Measurements from ENCODE around the gene TEX101.

The TEX101 gene

DNA sequence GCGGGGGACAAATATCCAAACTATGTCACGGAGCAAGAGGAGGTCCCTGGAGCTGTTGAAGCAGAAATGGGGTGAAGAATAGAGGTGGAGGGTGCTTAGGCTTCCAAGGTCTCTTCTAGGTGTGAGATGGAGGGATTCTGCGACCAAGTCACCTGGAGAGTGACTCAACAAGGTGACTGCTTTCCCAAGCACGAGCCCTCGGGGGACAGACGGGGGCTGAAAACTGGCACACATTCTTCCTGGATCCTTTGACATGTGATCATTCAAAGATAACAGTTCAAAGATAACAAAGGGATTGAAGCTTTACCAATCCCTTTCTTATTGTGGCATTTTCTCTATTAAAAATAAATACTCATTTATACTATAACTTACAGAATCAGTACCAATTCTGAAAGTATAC is 2.2 kb upstream of the TEX101 start:
- Histone ChIP-seq H3K27ac (ENCODE audit: extremely low read depth, low read depth, low read length) (no peak overlapping the region), H3K36me3 (ENCODE audit: control insufficient read depth in 2 of 2, insufficient read depth in 1 of 2, low read length in 2 of 2) (no peaks in the 10 kb centered on the region; a peak in 1 of 3 replicates), H3K4me3 (ENCODE audit: low read depth, low read length) (no peak overlapping the region), H3K4me1 (ENCODE audit: control insufficient read depth, insufficient read depth, low read length) (no peaks in the 10 kb centered on the region), H3K9me3 (ENCODE audit: control insufficient read depth, insufficient read depth, low read depth, low read length) (no peaks in the 10 kb centered on the region)
- ChIA-PET POLR2A (no interaction called here), CTCF (interaction anchor here (0.6 to 3.4 kb wide), 6 partner anchors 13 to 349 kb away, joined by 3 to 22 read pairs (median 4); no protein-coding TSS in a partner anchor)
- TF ChIP-seq, protein P1, sequence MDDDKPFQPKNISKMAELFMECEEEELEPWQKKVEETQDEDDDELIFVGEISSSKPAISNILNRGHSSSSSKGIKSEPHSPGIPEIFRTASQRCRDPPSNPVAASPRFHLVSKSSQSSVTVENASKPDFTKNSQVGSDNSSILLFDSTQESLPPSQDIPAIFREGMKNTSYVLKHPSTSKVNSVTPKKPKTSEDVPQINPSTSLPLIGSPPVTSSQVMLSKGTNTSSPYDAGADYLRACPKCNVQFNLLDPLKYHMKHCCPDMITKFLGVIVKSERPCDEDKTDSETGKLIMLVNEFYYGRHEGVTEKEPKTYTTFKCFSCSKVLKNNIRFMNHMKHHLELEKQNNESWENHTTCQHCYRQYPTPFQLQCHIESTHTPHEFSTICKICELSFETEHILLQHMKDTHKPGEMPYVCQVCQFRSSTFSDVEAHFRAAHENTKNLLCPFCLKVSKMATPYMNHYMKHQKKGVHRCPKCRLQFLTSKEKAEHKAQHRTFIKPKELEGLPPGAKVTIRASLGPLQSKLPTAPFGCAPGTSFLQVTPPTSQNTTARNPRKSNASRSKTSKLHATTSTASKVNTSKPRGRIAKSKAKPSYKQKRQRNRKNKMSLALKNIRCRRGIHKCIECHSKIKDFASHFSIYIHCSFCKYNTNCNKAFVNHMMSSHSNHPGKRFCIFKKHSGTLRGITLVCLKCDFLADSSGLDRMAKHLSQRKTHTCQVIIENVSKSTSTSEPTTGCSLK (tag by site-specific recombination; IDR thresholded peaks at IDR 0.05) = no peak

DNA sequence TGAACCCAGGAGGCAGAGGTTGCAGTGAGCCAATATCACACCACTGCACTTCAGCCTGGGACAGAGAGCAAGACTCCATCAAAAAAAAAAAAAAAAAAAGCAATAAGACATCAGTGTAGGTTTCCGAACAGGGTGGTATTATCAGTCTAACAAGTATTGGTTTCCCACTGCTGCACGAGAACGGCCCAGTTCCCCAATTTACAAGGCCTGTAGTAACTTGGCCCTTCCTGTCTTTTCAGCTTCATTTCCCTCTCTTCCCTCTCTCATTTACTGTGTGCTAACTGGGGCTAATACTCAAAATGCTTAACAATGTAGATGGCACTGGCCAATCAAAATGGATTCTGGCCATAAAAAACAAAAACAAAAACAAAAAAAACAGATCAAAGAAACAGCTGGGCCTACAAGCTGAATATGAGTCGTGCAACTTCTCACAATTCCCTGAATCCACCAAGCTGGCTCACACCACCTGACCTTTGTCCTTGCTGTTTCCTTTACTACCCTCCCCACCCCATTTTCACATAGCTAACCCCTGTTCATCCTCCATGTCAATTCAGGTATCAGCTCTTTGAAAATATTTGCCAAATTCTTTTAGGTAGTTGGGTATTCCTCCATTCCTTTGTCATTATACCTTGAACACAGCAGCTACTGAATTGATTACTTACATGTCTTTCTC is 2.4 kb downstream of the TEX101 start:
- CTCF ChIA-PET = interaction anchor here (0.6 to 12.7 kb wide), 8 partner anchors 9 to 178 kb away, joined by 3 to 217 read pairs (median 6); no protein-coding TSS in a partner anchor
- POLR2A ChIA-PET = interaction anchor here (0.7 kb wide), 1 partner anchor 9 kb away, joined by 3 read pairs; no protein-coding TSS in a partner anchor

DNA sequence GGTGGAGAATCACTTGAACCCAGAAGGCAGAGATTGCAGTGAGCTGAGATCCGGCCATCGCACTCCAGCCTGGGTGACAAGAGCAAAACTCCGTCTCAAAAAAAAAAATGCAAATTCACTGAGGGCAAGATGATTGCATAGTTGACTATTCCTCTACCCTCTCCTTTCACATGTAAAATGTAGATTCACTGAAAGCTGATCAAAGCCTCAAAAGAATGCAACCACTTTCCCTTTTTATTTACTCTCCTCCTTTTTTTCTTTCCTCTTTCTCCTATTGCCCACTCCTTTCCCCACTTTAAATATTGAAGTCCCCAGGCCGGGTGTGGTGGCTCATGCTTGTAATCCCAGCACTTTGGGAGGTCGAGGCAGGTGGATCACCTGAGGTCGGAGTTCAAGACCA is 6.3 kb downstream of the TEX101 start:
- peaks cover 8% of the 10 kb centered on the region for H3K4me1 ChIP-seq (ENCODE audit: control insufficient read depth, insufficient read depth, low read length)
- no peaks in the 10 kb centered on the region; a peak in 1 of 3 replicates for H3K36me3 ChIP-seq (ENCODE audit: control insufficient read depth in 2 of 2, insufficient read depth in 1 of 2, low read length in 2 of 2)
- no peak overlapping the region for H3K4me3 ChIP-seq (ENCODE audit: low read depth, low read length)
- ChIA-PET POLR2A (interaction anchor here (0.8 kb wide), 1 partner anchor 105 kb away, joined by 3 read pairs; no protein-coding TSS in a partner anchor), CTCF (interaction anchor here (0.6 to 12.7 kb wide), 8 partner anchors 10 to 148 kb away, joined by 3 to 217 read pairs (median 6); no protein-coding TSS in a partner anchor)
- H3K9me3 ChIP-seq (ENCODE audit: control insufficient read depth, insufficient read depth, low read depth, low read length) = no peaks in the 10 kb centered on the region; the same call in 1 of the 2 replicates
- H3K27ac ChIP-seq (ENCODE audit: extremely low read depth, low read depth, low read length) = no peak overlapping the region
- TF ChIP-seq, protein P2, sequence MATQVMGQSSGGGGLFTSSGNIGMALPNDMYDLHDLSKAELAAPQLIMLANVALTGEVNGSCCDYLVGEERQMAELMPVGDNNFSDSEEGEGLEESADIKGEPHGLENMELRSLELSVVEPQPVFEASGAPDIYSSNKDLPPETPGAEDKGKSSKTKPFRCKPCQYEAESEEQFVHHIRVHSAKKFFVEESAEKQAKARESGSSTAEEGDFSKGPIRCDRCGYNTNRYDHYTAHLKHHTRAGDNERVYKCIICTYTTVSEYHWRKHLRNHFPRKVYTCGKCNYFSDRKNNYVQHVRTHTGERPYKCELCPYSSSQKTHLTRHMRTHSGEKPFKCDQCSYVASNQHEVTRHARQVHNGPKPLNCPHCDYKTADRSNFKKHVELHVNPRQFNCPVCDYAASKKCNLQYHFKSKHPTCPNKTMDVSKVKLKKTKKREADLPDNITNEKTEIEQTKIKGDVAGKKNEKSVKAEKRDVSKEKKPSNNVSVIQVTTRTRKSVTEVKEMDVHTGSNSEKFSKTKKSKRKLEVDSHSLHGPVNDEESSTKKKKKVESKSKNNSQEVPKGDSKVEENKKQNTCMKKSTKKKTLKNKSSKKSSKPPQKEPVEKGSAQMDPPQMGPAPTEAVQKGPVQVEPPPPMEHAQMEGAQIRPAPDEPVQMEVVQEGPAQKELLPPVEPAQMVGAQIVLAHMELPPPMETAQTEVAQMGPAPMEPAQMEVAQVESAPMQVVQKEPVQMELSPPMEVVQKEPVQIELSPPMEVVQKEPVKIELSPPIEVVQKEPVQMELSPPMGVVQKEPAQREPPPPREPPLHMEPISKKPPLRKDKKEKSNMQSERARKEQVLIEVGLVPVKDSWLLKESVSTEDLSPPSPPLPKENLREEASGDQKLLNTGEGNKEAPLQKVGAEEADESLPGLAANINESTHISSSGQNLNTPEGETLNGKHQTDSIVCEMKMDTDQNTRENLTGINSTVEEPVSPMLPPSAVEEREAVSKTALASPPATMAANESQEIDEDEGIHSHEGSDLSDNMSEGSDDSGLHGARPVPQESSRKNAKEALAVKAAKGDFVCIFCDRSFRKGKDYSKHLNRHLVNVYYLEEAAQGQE (tag by site-specific recombination; IDR thresholded peaks at IDR 0.05) = no peak
- TF ChIP-seq YY2 (tag by site-specific recombination; IDR thresholded peaks at IDR 0.05) (0 out of 2 replicates have a peak, but pooled peaks have one; percentile 11), YY1 (tag by site-specific recombination; IDR thresholded peaks at IDR 0.05) (no peak), PRDM1 (tag by site-specific recombination; IDR thresholded peaks at IDR 0.05) (peak; percentile 94), MYNN (tag by site-specific recombination; IDR thresholded peaks at IDR 0.05; ENCODE audit: borderline replicate concordance) (no peak)

More for the DNA sequence above, 2.4 kb downstream of the TEX101 start:
- Histone ChIP-seq H3K4me3 (ENCODE audit: low read depth, low read length) (no peak overlapping the region), H3K4me1 (ENCODE audit: control insufficient read depth, insufficient read depth, low read length) (no peaks in the 10 kb centered on the region), H3K36me3 (ENCODE audit: control insufficient read depth in 2 of 2, insufficient read depth in 1 of 2, low read length in 2 of 2) (no peaks in the 10 kb centered on the region; a peak in 1 of 3 replicates), H3K9me3 (ENCODE audit: control insufficient read depth, insufficient read depth, low read depth, low read length) (no peaks in the 10 kb centered on the region), H3K27ac (ENCODE audit: extremely low read depth, low read depth, low read length) (no peak overlapping the region)
- no peak for TF ChIP-seq IKZF3 (tag by site-specific recombination; IDR thresholded peaks at IDR 0.05)
- TF ChIP-seq, protein P3, sequence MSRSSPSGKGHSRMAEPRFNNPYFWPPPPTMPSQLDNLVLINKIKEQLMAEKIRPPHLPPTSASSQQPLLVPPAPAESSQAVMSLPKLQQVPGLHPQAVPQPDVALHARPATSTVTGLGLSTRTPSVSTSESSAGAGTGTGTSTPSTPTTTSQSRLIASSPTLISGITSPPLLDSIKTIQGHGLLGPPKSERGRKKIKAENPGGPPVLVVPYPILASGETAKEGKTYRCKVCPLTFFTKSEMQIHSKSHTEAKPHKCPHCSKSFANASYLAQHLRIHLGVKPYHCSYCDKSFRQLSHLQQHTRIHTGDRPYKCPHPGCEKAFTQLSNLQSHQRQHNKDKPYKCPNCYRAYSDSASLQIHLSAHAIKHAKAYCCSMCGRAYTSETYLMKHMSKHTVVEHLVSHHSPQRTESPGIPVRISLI (tag by site-specific recombination; IDR thresholded peaks at IDR 0.05) = 0 out of 2 replicates have a peak, but pooled peaks have one; percentile 55

Measured in HEK293 (cell line).